SJSA1 (cell line): ENCODE results near the gene CYSLTR2. TPM values are rescaled to one million over a fixed set of nuclear protein-coding genes. Genes with fewer than 3 reads are reported as not detected.

ENCODE experiments used
- DNase-seq, 2 experiments: peaks; one replicate each; pipeline ENCODE4 v3.0.0-alpha.2; 2015 to 2020; ENCODE audit warnings: low spot score in 2 of 2, low read depth in 1 of 2
- H3K27ac ChIP-seq: fragments of 250-450 bp; sonication (Bioruptor Pico); 2 replicates; pipeline ENCODE4 v1.5.1; 2020; ENCODE audit warnings: mild to moderate bottlenecking, moderate library complexity
- H3K27me3 ChIP-seq: fragments of 250-450 bp; sonication (Bioruptor Pico); replicated peaks from 2 replicates; pipeline ENCODE4 v1.5.1; 2020; ENCODE audit warnings: mild to moderate bottlenecking, moderate library complexity
- H3K36me3 ChIP-seq: fragments of 250-450 bp; sonication (Bioruptor Pico); 2 replicates; pipeline ENCODE4 v1.5.1; 2020; ENCODE audit warnings: mild to moderate bottlenecking
- H3K4me1 ChIP-seq: fragments of 250-450 bp; sonication (Bioruptor Pico); replicated peaks from 2 replicates; pipeline ENCODE4 v1.6.1; 2021; ENCODE audit warnings: mild to moderate bottlenecking
- H3K4me3 ChIP-seq: fragments of 250-450 bp; sonication (Bioruptor Pico); 2 replicates; pipeline ENCODE4 v1.5.1; 2020; ENCODE audit warnings: mild to moderate bottlenecking
- H3K9me3 ChIP-seq: fragments of 250-450 bp; sonication (Bioruptor Pico); replicated peaks from 2 replicates; pipeline ENCODE4 v1.5.1; 2020; ENCODE audit warnings: mild to moderate bottlenecking
- total RNA-seq: library from RNA; depleted of rRNA; stranded (reverse); fragments of >200 nt; shearing (Covaris generic); gene quantifications from 2 replicates; pipeline ENCODE4 v1.2.3, GENCODE V29; 2014

The CYSLTR2 gene
- total RNA-seq, 1 experiment from 2014 or later, result not detected

DNA sequence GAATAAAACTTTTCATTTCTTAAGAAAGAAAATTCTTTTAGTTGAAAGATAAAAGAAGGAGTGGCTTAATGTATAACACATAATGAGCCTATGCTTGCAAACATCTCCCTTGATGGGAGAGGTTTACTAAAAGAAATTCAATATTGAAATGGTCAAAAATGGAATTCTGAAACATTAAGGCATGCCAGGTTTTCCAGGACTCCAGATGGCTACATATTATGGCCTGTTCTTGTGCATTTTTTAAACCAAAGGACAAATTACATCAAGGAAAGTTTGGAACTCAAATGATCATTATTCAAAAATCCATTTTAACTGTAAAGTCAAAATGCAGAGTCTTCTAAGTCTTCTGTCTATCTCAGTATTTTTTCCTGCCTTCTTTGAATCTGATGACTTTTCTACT, 19.1 kb upstream of the CYSLTR2 start:
- no peaks in the 10 kb centered on the region for H3K4me1 ChIP-seq
- DNase-seq, result no peak
- H3K27me3 ChIP-seq, result 0 out of 2 replicates have a peak, but pooled peaks cover 3% of the 10 kb centered on the region
- no peaks in the 10 kb centered on the region for H3K9me3 ChIP-seq
- H3K4me3 ChIP-seq, result no peak overlapping the region
- H3K27ac ChIP-seq, result no peak overlapping the region
- no peaks in the 10 kb centered on the region for H3K36me3 ChIP-seq

DNA sequence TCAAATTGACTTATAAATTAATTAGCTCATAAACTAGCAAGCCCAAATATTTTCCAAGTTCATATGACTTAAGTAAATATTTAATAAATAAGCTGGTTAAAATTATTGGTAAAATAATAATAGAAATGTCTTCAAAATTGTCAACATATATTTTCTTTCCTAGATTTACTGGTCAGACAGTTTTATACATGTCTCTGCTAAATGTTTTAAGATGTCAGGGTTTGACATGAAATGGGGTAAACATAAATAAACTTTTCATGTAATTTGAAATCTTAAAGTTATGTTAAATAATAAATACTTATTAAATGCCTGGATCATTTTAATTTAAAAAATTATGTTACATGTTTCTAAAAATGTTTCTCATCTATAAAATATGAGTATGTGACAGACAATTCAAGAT, 18.3 kb upstream of the CYSLTR2 start:
- no peak overlapping the region for H3K4me3 ChIP-seq
- no peaks in the 10 kb centered on the region for H3K9me3 ChIP-seq
- no peak for DNase-seq
- 0 out of 2 replicates have a peak, but pooled peaks cover 3% of the 10 kb centered on the region for H3K27me3 ChIP-seq
- H3K36me3 ChIP-seq, result no peaks in the 10 kb centered on the region
- no peaks in the 10 kb centered on the region for H3K4me1 ChIP-seq
- H3K27ac ChIP-seq, result no peak overlapping the region

DNA sequence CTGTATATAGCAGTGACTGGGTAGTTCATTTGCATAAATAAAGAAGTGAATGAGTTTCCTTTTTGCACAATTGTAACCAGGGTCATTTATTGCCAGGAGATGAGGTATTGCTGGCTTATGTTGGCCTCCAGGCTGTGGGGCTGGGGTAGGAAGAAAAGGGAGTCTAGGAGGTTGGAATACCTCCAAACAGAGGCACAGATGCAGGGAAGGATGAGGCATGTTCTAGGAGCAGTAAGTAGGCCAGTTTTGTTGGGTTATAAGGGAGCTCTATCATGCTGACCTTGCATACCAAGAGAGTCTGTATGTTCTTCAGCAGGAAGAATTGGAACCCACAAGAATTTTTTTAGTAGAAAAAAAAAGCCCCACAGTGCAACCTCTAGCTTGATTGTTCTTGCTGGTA, 17.2 kb upstream of the CYSLTR2 start:
- Histone ChIP-seq H3K36me3 (no peaks in the 10 kb centered on the region), H3K4me3 (no peak overlapping the region), H3K27me3 (0 out of 2 replicates have a peak, but pooled peaks cover 3% of the 10 kb centered on the region), H3K4me1 (no peaks in the 10 kb centered on the region), H3K27ac (no peak overlapping the region), H3K9me3 (no peaks in the 10 kb centered on the region)
- DNase-seq, result no peak

DNA sequence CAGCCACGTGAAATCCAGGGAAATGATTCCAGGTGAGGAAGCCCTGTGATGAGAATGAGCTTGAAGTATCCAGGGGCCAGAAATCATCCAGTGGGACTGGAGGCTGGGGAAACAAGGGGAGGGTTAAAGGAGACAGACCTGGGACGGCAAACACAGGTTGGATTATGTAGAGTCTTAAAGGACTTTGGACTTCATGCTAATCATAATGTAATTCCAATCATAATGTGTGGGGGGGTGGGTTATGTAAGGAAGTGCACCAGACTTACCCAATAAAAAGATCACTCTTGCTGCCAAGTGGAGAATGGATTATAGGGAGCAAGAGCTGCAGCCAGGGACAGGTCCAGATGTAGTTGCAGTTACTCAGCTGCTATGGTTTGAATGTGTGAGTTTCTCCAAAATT, 16.1 kb upstream of the CYSLTR2 start:
- no peaks in the 10 kb centered on the region for H3K4me1 ChIP-seq
- no peak overlapping the region for H3K27ac ChIP-seq
- DNase-seq, result no peak
- H3K9me3 ChIP-seq, result no peaks in the 10 kb centered on the region
- 0 out of 2 replicates have a peak, but pooled peaks cover 3% of the 10 kb centered on the region for H3K27me3 ChIP-seq
- no peaks in the 10 kb centered on the region for H3K36me3 ChIP-seq
- no peak overlapping the region for H3K4me3 ChIP-seq

DNA sequence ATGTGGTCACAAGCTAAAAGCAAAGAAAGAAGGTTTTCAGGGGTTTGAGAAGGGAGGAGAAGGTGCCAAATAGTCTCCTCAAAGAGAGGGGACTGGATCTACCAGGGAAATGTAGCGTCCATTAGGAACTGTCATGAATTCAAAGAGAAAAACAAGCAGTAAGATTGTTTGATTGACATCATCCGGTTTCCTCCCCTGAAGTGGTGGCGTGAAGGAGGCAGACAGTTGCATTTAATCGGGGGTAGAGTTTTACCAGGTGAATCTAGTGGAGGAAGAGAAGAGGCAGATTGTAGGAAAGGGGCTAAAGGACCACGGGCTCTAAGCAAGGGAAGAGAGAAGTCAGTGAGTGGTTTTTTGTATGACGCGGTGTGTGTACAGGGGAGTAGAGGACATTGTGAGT, 13.0 kb upstream of the CYSLTR2 start:
- Histone ChIP-seq H3K27ac (no peak overlapping the region), H3K4me3 (no peak overlapping the region), H3K4me1 (no peaks in the 10 kb centered on the region), H3K36me3 (no peaks in the 10 kb centered on the region), H3K27me3 (no peaks in the 10 kb centered on the region), H3K9me3 (no peaks in the 10 kb centered on the region)
- no peak for DNase-seq

DNA sequence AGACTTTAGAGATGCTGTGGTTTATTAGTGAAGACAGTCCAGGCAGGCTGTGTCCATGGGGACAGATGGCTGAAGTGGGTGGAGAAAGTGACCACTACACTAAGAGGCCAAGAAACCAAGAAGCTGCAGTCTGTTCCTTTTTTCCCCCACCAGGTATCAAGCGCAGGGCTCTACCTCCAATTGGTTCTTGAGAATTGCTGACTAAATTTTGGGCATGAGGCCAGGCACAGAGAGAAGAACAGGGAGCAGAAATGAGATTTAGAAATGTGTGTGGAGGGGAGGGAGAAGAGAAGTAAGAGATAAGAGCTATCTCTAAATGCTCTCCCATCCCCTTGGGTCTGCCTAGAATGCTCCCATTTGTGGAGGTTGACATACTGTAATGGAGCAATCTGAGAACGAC, 12.3 kb upstream of the CYSLTR2 start:
- Histone ChIP-seq H3K4me1 (no peaks in the 10 kb centered on the region), H3K4me3 (no peak overlapping the region), H3K9me3 (no peaks in the 10 kb centered on the region), H3K27ac (no peak overlapping the region), H3K27me3 (no peaks in the 10 kb centered on the region), H3K36me3 (no peaks in the 10 kb centered on the region)
- no peak for DNase-seq

DNA sequence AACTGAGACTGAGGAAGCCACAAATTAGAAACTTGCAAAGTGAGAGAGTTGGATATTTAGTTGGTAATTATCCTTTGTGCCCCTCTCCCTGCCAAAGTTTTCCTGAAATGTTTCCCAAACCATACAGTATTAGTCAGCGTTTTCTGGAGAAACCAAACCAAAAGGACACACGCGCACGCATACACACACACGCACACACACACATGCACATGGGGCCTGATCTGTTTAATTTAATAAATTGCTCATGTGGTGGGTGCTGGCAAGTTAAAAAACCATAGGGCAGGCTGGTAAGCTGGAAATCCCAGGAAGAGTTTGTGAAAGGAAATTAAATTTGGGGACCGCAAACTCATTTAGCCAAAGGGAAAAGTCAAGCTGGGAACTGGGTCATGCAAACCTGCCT, 11.7 kb upstream of the CYSLTR2 start:
- H3K27me3 ChIP-seq, result no peaks in the 10 kb centered on the region

DNA sequence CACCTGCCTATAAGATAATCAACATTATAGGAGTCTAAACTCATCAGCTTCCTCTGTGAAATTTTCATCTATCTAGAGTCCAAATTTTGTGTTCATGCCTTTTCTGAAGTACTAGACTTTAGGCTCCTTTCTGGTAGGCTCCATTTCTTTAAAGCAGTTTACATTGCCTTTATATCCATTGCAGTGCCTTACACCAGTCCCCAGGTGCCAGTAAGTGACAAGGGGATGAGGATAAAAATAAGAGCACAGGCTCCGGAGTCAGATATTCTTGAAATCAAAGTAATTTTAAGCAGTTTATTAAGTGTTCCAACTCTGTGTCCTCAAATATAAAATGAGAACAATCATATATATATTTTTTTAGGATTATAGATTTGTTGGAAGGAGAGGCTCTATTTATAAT, 10.6 kb upstream of the CYSLTR2 start:
- no peaks in the 10 kb centered on the region for H3K27me3 ChIP-seq
- no peak overlapping the region for H3K4me3 ChIP-seq
- no peaks in the 10 kb centered on the region for H3K9me3 ChIP-seq
- DNase-seq, result no peak
- no peak overlapping the region for H3K27ac ChIP-seq
- H3K4me1 ChIP-seq, result no peaks in the 10 kb centered on the region
- no peaks in the 10 kb centered on the region for H3K36me3 ChIP-seq

More for the DNA sequence above, 11.7 kb upstream of the CYSLTR2 start:
- no peak overlapping the region for H3K4me3 ChIP-seq
- no peak overlapping the region for H3K27ac ChIP-seq
- DNase-seq, result no peak
- no peaks in the 10 kb centered on the region for H3K36me3 ChIP-seq
- no peaks in the 10 kb centered on the region for H3K9me3 ChIP-seq
- H3K4me1 ChIP-seq, result no peaks in the 10 kb centered on the region

DNA sequence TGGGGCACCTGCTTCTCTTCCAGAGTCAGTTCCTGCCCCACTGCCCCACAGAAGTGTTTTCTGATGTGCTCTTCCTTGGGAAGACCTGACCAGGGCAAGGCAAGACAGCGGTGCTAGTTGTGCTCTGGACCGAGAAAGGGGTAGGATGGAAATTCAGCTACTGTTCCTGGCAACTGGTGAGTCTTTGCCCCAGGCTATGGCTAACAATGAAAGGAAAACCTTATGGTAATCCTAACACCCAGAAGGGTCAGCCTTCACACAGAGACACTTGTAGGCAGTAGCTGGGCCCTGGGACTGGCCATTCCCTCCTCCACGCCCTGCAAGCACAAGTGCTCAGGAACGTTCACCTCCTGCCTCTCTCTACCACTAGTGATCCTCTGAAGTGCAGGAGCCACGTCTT, 9.6 kb upstream of the CYSLTR2 start:
- Histone ChIP-seq H3K27me3 (no peaks in the 10 kb centered on the region), H3K4me1 (no peaks in the 10 kb centered on the region), H3K4me3 (no peak overlapping the region), H3K36me3 (no peaks in the 10 kb centered on the region), H3K27ac (no peak overlapping the region), H3K9me3 (no peaks in the 10 kb centered on the region)
- no peak for DNase-seq

DNA sequence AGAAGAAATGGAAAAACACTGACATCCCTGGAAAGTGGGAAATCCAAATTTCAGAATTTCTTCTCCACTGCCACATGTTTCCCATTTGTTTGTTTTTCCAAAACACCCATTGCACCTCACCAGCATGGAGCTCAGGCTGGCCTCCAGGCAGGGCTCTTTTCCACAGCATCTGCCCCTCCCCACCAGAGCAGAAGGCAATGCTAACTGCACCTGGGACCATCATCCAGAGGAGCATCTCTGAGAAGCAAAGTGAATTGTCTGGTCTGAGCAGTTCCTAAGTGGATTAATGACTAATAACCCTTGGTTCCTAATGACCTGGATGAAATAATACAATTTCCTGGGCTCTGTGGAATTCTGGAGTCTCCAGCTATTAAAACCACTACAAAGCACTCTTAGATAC, 8.8 kb upstream of the CYSLTR2 start:
- no peaks in the 10 kb centered on the region for H3K36me3 ChIP-seq
- no peak overlapping the region for H3K27ac ChIP-seq
- H3K4me3 ChIP-seq, result no peak overlapping the region
- no peaks in the 10 kb centered on the region for H3K9me3 ChIP-seq
- no peaks in the 10 kb centered on the region for H3K4me1 ChIP-seq
- no peak for DNase-seq
- no peaks in the 10 kb centered on the region for H3K27me3 ChIP-seq

DNA sequence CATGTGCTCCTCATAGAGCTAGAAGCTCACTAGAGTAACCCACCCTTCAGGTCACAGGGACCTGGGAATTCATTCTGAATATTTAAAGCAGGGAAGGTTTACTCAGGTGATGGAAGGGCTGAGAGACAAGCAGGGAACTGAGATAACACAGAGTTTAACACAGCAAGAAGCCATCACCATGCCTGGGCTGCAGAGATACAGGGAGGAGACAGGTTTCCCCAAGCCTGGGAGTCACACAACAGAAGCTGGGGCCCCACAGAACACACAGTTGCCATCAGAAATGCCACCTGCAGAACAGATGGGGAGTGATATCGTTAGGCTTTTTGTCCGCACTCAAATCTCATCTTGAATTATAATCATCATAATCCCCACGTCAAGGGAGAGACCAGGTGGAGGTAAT, 7.9 kb upstream of the CYSLTR2 start:
- Histone ChIP-seq H3K27me3 (no peaks in the 10 kb centered on the region), H3K27ac (no peak overlapping the region), H3K9me3 (no peaks in the 10 kb centered on the region), H3K4me1 (no peaks in the 10 kb centered on the region), H3K36me3 (no peaks in the 10 kb centered on the region), H3K4me3 (no peak overlapping the region)
- DNase-seq, result no peak

DNA sequence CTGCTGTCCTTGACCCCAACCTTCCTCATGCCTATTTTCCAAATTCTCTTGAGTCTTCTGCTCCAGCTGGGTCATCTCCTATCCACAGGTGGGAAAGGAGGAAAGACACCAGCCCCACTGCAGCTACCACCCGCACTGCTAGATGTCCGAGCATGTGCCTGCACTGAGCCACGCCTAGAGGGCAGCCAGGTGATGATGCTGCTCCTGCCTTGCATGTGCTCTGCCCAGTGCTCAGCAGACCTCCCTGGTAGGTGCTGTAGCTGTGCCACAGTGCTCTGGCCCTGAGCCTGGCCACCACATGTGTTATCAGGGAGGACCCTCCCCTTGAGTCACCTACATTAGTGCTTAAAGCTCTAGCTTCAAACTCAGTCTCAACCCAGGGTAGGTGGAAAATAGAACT, 6.9 kb upstream of the CYSLTR2 start:
- Histone ChIP-seq H3K9me3 (no peaks in the 10 kb centered on the region), H3K4me1 (no peaks in the 10 kb centered on the region), H3K27me3 (no peaks in the 10 kb centered on the region), H3K4me3 (no peak overlapping the region), H3K27ac (no peak overlapping the region), H3K36me3 (no peaks in the 10 kb centered on the region)
- DNase-seq, result no peak

DNA sequence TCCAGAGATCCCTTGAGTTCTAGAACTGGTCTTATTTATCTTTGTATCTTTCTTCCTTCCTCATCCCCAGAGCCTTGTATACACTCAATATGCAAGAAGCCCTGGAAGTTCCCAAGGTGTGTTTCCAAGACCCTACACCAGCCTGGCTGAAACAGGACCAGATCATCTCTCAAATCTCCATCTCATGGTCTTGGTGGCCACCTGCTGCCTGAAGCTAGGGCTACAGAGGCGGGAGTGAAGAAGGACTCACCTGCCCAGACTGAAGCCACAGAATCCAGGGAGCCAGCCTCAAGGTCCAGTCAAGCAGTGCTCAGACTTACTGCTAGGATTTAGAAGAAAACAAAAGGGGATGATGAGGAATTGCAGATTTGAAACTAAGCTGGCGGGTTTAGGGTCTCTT, 6.1 kb upstream of the CYSLTR2 start:
- Histone ChIP-seq H3K4me1 (no peaks in the 10 kb centered on the region), H3K27me3 (no peaks in the 10 kb centered on the region)
- DNase-seq, result no peak

DNA sequence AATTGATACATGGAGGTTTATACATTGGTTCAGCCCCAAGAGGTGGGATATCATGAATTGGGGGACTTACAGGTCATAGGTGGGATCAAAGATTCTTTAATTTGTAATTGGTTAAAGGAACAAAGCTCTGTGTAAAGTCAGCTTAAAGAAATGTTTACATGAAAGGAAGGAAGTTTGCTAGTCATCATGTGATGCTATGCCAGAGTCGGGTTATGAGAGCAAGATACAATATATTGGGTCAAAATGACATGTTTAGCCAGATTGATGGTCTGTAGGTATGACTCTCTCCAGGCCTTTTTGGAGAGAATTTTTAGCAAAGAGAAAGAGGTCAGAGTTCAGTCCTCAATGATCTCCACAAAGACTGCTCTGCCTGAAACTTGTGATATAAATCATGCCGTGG, 5.3 kb upstream of the CYSLTR2 start:
- Histone ChIP-seq H3K27ac (no peak overlapping the region), H3K4me1 (no peaks in the 10 kb centered on the region), H3K36me3 (no peaks in the 10 kb centered on the region), H3K9me3 (no peaks in the 10 kb centered on the region), H3K27me3 (no peaks in the 10 kb centered on the region), H3K4me3 (no peak overlapping the region)
- no peak for DNase-seq

More for the DNA sequence above, 6.1 kb upstream of the CYSLTR2 start:
- Histone ChIP-seq H3K36me3 (no peaks in the 10 kb centered on the region), H3K4me3 (no peak overlapping the region), H3K27ac (no peak overlapping the region), H3K9me3 (no peaks in the 10 kb centered on the region)

DNA sequence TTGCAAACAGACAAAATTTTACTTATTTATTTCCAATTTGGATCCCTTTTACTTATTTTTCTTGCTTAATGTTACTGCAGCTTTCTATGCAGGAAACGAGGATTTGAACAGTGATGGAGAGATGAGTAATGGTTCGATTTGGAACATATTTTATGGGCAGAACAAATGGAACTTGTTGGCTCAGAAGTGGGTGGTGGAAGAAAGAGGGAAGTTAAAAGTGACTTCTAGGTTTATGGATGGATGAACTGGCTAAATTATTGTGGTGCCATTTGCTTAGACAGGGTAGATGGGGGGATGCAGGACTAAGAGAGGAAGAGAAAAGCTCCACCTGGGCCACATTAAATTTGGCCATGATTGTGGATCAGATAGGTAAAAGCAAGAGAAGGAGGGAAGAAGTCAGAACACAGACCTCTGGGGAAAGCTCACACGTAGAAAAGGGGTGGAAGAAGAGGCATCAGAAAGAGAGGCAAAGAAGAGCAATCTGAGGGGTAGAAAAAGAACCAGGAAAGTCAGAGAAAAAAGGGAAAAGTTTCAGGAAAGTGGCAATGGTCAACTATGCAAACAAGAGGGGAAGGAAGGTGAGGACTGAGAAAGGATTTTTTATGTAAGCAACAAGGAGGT, 768 bp upstream of the CYSLTR2 start:
- no peaks in the 10 kb centered on the region for H3K27me3 ChIP-seq
- no peak overlapping the region for H3K27ac ChIP-seq
- no peaks in the 10 kb centered on the region for H3K9me3 ChIP-seq

More for the DNA sequence above, 768 bp upstream of the CYSLTR2 start:
- no peak for DNase-seq
- Histone ChIP-seq H3K4me1 (no peaks in the 10 kb centered on the region), H3K4me3 (no peak overlapping the region), H3K36me3 (no peaks in the 10 kb centered on the region)
